Prostate gland (tissue), 2 donors: ENCODE data around the gene FAM180A.

Experiments used
- POLR2A ChIP-seq: fragments of 450-650 bp; IDR thresholded peaks from one replicate; pipeline ENCODE4 v1.6.1; 2016; ENCODE audit warnings: antibody characterized with exemption, mild to moderate bottlenecking
- POLR2AphosphoS5 ChIP-seq: sonication (generic); formaldehyde crosslinking; IDR thresholded peaks from one replicate; pipeline ENCODE4 v1.6.1; 2017; ENCODE audit warnings: antibody characterized with exemption
- TF ChIP-seq, protein P1 (sequence below), 4 experiments: fragments of 200-600 bp in 2 of 4; fragments of 450-650 bp in 2 of 4; sonication (generic) in 2 of 4; IDR thresholded peaks; 1 replicate in 3 of 4; 2 replicates in 1 of 4; pipeline ENCODE4 v1.5.1; 2016 to 2019; ENCODE audit warnings: antibody characterized with exemption in 4 of 4, mild to moderate bottlenecking in 2 of 4, moderate library complexity in 2 of 4

- TF ChIP-seq, protein P1, sequence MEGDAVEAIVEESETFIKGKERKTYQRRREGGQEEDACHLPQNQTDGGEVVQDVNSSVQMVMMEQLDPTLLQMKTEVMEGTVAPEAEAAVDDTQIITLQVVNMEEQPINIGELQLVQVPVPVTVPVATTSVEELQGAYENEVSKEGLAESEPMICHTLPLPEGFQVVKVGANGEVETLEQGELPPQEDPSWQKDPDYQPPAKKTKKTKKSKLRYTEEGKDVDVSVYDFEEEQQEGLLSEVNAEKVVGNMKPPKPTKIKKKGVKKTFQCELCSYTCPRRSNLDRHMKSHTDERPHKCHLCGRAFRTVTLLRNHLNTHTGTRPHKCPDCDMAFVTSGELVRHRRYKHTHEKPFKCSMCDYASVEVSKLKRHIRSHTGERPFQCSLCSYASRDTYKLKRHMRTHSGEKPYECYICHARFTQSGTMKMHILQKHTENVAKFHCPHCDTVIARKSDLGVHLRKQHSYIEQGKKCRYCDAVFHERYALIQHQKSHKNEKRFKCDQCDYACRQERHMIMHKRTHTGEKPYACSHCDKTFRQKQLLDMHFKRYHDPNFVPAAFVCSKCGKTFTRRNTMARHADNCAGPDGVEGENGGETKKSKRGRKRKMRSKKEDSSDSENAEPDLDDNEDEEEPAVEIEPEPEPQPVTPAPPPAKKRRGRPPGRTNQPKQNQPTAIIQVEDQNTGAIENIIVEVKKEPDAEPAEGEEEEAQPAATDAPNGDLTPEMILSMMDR (IDR thresholded peaks at IDR 0.05) = no peak
- TF ChIP-seq POLR2A (no peak), POLR2AphosphoS5 (no peak)
These were observed 26.6 kb upstream of the FAM180A start for GRCh38 chr7:135775230-135775629.
